NCI-H2227 (cell line): ENCODE measurements around the gene DAP.

Source experiments
- DNase-seq: peaks from one replicate; lab custom pipeline; 2025; ENCODE audit not compliant: unreplicated experiment; lab: John Stamatoyannopoulos, UW

The DAP gene

GRCh38 chr5:10712574-10713366 lies 48.3 kb downstream of the DAP start:
- no peak for DNase-seq

- DNase-seq, result no peak
Observed at GRCh38 chr5:10711562-10711961, 49.5 kb downstream of the DAP start.

GRCh38 chr5:10710513-10711128 lies 50.4 kb downstream of the DAP start:
- no peak for DNase-seq

- no peak for DNase-seq
Observed at GRCh38 chr5:10709933-10710332, 51.1 kb downstream of the DAP start.

- no peak for DNase-seq
Observed at GRCh38 chr5:10709409-10709808, 51.6 kb downstream of the DAP start.

GRCh38 chr5:10708189-10708944 lies 52.7 kb downstream of the DAP start:
- no peak for DNase-seq

- no peak for DNase-seq
Observed at GRCh38 chr5:10707198-10708142, 53.6 kb downstream of the DAP start.

- no peak for DNase-seq
Observed at GRCh38 chr5:10706326-10706725, 54.7 kb downstream of the DAP start.

GRCh38 chr5:10705747-10706146 lies 55.3 kb downstream of the DAP start:
- DNase-seq, result no peak

- no peak for DNase-seq
Observed at GRCh38 chr5:10704949-10705621, 55.9 kb downstream of the DAP start.

GRCh38 chr5:10703676-10704075 lies 57.4 kb downstream of the DAP start:
- no peak for DNase-seq

- no peak for DNase-seq
Observed at GRCh38 chr5:10702911-10703491, 58.0 kb downstream of the DAP start.

GRCh38 chr5:10702040-10702629 lies 58.9 kb downstream of the DAP start:
- no peak for DNase-seq

GRCh38 chr5:10701567-10702039 lies 59.4 kb downstream of the DAP start:
- peak; percentile 65 for DNase-seq

- no peak for DNase-seq
Observed at GRCh38 chr5:10700516-10700915, 60.5 kb downstream of the DAP start.

GRCh38 chr5:10699987-10700386 lies 61.0 kb downstream of the DAP start:
- DNase-seq, result no peak

GRCh38 chr5:10699281-10699874 lies 61.7 kb downstream of the DAP start:
- no peak for DNase-seq

GRCh38 chr5:10695759-10696543 lies 65.1 kb downstream of the DAP start:
- DNase-seq, result no peak
